ENCODE measurements around the gene DAB1.

The DAB1 gene

DNA sequence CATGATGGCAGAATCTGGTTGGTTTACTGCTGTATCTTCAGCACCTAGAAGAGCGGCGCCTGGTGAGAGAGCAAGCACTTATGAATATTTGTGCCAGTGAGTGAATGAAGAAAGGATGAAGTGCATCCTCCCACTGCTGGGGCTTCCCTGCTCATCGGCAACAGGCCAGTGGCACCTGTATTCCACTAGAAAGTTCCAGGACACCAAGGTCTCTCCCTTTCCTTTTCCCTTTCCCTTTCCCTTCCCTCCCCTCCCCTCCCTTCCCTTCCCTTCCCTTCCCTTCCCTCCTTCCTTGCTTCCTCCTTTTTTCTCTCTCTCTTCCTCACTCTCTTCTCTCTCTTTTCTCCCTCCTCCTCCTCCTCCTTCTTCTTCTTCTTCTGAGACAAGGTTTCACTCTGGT, 86.2 kb downstream of the DAB1 start:
- H3K4me1 ChIP-seq (ENCODE audit: control extremely low read depth in 1 of 4, control insufficient read depth in 4 of 4, insufficient read depth in 4 of 4, low read length in 3 of 4) = no peaks in the 10 kb centered on the region
- H3K9me3 ChIP-seq (ENCODE audit: control extremely low read depth in 1 of 5, control insufficient read depth in 4 of 5, insufficient read depth in 2 of 5, low read depth in 1 of 5, low read length in 4 of 5) = no peaks in the 10 kb centered on the region
- no peaks in the 10 kb centered on the region for H3K36me3 ChIP-seq (ENCODE audit: control insufficient read depth in 4 of 4, insufficient read depth in 4 of 4, low read length in 3 of 4)
- DNase-seq = no peak
- H3K27me3 ChIP-seq (replicated peaks in 2 of 5; ENCODE audit: control insufficient read depth in 4 of 5, insufficient read depth in 5 of 5, low read length in 4 of 5) = peaks cover 0 to 6% (median 0%) of the 10 kb centered on the region in 5 experiments
- H3K27ac ChIP-seq (ENCODE audit: insufficient read depth in 1 of 2, low read depth in 1 of 2, low read length in 2 of 2, poor library complexity in 1 of 2, severe bottlenecking in 2 of 2) = no peak overlapping the region
- WGBS (ENCODE audit: insufficient coverage) = 89% methylated on average over 1 of the region's 3 CpGs
- ChIA-PET CTCF (no interaction called here), POLR2A (interaction anchor here (1.0 kb wide), 1 partner anchor 11 kb away, joined by 3 read pairs; no protein-coding TSS in a partner anchor)
- H3K4me3 ChIP-seq (ENCODE audit: control insufficient read depth in 1 of 7, extremely low read depth in 1 of 7, insufficient read depth in 4 of 7, low read depth in 2 of 7, low read length in 6 of 7) = no peak overlapping the region

DNA sequence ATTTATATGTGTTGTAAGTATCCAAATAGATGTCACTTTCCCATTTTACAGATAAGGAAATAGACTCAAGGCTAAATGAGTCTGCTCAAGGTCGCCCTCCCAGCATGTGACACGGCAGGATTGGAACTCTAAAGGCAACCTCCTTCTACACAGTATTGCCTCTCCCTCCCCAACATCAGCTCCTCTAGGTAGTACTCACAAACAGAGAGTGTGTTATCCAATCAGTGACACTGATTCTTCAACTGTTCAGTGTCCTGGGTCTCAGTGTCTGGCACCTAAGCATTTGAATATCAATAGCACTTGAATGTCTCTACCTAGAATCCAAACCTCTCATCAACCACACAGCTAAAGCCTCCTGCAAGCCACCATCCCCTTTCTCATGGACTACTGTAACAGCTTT, 87.1 kb downstream of the DAB1 start:
- H3K36me3 ChIP-seq (ENCODE audit: control insufficient read depth in 4 of 4, insufficient read depth in 4 of 4, low read length in 3 of 4) = no peaks in the 10 kb centered on the region
- no peak for DNase-seq
- no peaks in the 10 kb centered on the region for H3K4me1 ChIP-seq (ENCODE audit: control extremely low read depth in 1 of 4, control insufficient read depth in 4 of 4, insufficient read depth in 4 of 4, low read length in 3 of 4)
- 43% methylated on average over 2 of the region's 2 CpGs for WGBS (ENCODE audit: insufficient coverage)
- POLR2A ChIA-PET = no interaction called here
- peaks cover 0 to 6% (median 0%) of the 10 kb centered on the region in 5 experiments for H3K27me3 ChIP-seq (replicated peaks in 2 of 5; ENCODE audit: control insufficient read depth in 4 of 5, insufficient read depth in 5 of 5, low read length in 4 of 5)
- CTCF ChIA-PET = no interaction called here
- no peaks in the 10 kb centered on the region for H3K9me3 ChIP-seq (ENCODE audit: control extremely low read depth in 1 of 5, control insufficient read depth in 4 of 5, insufficient read depth in 2 of 5, low read depth in 1 of 5, low read length in 4 of 5)
- H3K4me3 ChIP-seq (ENCODE audit: control insufficient read depth in 1 of 7, extremely low read depth in 1 of 7, insufficient read depth in 4 of 7, low read depth in 2 of 7, low read length in 6 of 7) = no peak overlapping the region
- no peak overlapping the region for H3K27ac ChIP-seq (ENCODE audit: insufficient read depth in 1 of 2, low read depth in 1 of 2, low read length in 2 of 2, poor library complexity in 1 of 2, severe bottlenecking in 2 of 2)

DNA sequence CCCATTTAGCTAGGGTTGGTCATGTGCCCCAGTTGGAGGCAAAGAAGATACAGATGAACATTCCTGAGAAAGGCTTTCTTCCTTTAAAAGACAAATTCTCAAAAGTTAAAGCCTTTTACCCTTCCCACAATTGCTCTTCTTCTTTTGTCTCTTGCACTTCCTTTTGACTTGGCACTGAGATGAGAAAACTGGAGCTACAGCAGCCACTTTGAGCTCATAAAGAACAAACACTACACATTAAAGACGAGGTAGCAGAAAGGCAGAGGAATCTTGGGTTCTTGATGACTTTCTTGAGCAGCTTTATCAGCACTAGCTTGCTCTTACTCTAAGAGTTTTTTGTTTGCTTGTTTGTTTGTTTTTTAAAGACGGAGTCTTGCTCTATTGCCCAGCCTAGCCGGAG, 92.2 kb downstream of the DAB1 start:
- ChIA-PET POLR2A (no interaction called here), CTCF (no interaction called here)
- peaks cover 0 to 3% (median 0%) of the 10 kb centered on the region in 5 experiments for H3K9me3 ChIP-seq (ENCODE audit: control extremely low read depth in 1 of 5, control insufficient read depth in 4 of 5, insufficient read depth in 2 of 5, low read depth in 1 of 5, low read length in 4 of 5)
- H3K4me3 ChIP-seq (ENCODE audit: control insufficient read depth in 1 of 7, extremely low read depth in 1 of 7, insufficient read depth in 4 of 7, low read depth in 2 of 7, low read length in 6 of 7) = no peak overlapping the region
- H3K36me3 ChIP-seq (ENCODE audit: control insufficient read depth in 4 of 4, insufficient read depth in 4 of 4, low read length in 3 of 4) = no peaks in the 10 kb centered on the region
- H3K27me3 ChIP-seq (replicated peaks in 2 of 5; ENCODE audit: control insufficient read depth in 4 of 5, insufficient read depth in 5 of 5, low read length in 4 of 5) = peaks cover 0 to 3% (median 0%) of the 10 kb centered on the region in 5 experiments
- no peak for DNase-seq
- WGBS (ENCODE audit: insufficient coverage) = 83% methylated on average over 1 of the region's 3 CpGs
- H3K4me1 ChIP-seq (ENCODE audit: control extremely low read depth in 1 of 4, control insufficient read depth in 4 of 4, insufficient read depth in 4 of 4, low read length in 3 of 4) = no peaks in the 10 kb centered on the region
- no peak overlapping the region for H3K27ac ChIP-seq (ENCODE audit: insufficient read depth in 1 of 2, low read depth in 1 of 2, low read length in 2 of 2, poor library complexity in 1 of 2, severe bottlenecking in 2 of 2)

DNA sequence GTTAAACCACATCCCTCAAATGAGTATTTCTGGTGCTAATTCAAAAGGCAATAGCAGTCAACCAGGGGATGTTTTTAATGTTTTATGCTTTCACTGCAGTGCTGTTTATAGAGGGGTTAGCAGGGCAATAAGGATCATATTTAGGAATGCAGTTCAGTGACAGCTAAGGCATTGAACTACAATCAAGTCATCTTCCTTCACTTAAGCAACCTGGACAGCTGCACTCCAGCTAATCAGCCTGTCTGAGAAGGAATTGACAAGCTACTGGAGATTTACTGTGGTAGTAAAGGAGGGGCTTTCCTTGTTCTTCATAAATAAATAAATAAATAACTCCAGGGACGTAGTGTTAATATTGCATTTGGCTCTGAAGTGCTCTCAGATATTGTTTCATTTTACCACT, 93.9 kb downstream of the DAB1 start:
- peaks cover 0 to 3% (median 0%) of the 10 kb centered on the region in 5 experiments for H3K9me3 ChIP-seq (ENCODE audit: control extremely low read depth in 1 of 5, control insufficient read depth in 4 of 5, insufficient read depth in 2 of 5, low read depth in 1 of 5, low read length in 4 of 5)
- ChIA-PET POLR2A (no interaction called here), CTCF (no interaction called here)
- H3K27ac ChIP-seq (ENCODE audit: insufficient read depth in 1 of 2, low read depth in 1 of 2, low read length in 2 of 2, poor library complexity in 1 of 2, severe bottlenecking in 2 of 2) = no peak overlapping the region
- DNase-seq = no peak
- no peaks in the 10 kb centered on the region for H3K36me3 ChIP-seq (ENCODE audit: control insufficient read depth in 4 of 4, insufficient read depth in 4 of 4, low read length in 3 of 4)
- H3K4me1 ChIP-seq (ENCODE audit: control extremely low read depth in 1 of 4, control insufficient read depth in 4 of 4, insufficient read depth in 4 of 4, low read length in 3 of 4) = no peaks in the 10 kb centered on the region
- H3K27me3 ChIP-seq (replicated peaks in 2 of 5; ENCODE audit: control insufficient read depth in 4 of 5, insufficient read depth in 5 of 5, low read length in 4 of 5) = peaks cover 0 to 2% (median 0%) of the 10 kb centered on the region in 5 experiments
- WGBS (ENCODE audit: insufficient coverage) = no CpG with 5 or more reads among the region's 1 CpG
- H3K4me3 ChIP-seq (ENCODE audit: control insufficient read depth in 1 of 7, extremely low read depth in 1 of 7, insufficient read depth in 4 of 7, low read depth in 2 of 7, low read length in 6 of 7) = no peak overlapping the region

DNA sequence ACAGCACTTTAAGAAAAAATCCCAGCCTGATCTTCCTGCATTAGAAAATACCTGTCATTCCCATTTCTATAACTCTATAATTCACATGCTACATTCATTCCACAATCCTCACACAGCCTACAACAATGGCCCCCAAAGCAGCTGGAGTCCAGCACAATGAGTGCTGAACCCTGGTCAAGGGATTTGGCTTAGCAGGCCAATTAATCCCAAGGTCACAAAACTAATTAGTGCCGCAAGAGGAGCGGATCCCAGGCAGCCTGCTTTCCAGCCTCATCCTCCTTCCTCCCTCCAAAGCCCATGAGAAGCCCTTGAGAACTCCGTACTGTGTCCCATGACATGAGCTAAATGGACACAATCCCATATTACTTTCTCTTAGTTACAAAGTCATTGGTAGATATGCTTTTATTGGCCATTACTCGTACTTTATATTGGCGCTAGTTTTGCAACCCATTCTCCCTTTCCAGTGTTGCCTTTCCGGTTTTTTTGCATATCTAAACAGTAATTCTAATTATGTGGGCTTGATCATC, 94.8 kb downstream of the DAB1 start:
- H3K27ac ChIP-seq (ENCODE audit: insufficient read depth in 1 of 2, low read depth in 1 of 2, low read length in 2 of 2, poor library complexity in 1 of 2, severe bottlenecking in 2 of 2) = no peak overlapping the region
- H3K4me1 ChIP-seq (ENCODE audit: control extremely low read depth in 1 of 4, control insufficient read depth in 4 of 4, insufficient read depth in 4 of 4, low read length in 3 of 4) = no peaks in the 10 kb centered on the region
- no peak overlapping the region for H3K4me3 ChIP-seq (ENCODE audit: control insufficient read depth in 1 of 7, extremely low read depth in 1 of 7, insufficient read depth in 4 of 7, low read depth in 2 of 7, low read length in 6 of 7)
- no peaks in the 10 kb centered on the region for H3K27me3 ChIP-seq (replicated peaks in 2 of 5; ENCODE audit: control insufficient read depth in 4 of 5, insufficient read depth in 5 of 5, low read length in 4 of 5)
- H3K36me3 ChIP-seq (ENCODE audit: control insufficient read depth in 4 of 4, insufficient read depth in 4 of 4, low read length in 3 of 4) = no peaks in the 10 kb centered on the region
- peaks cover 0 to 3% (median 0%) of the 10 kb centered on the region in 5 experiments for H3K9me3 ChIP-seq (ENCODE audit: control extremely low read depth in 1 of 5, control insufficient read depth in 4 of 5, insufficient read depth in 2 of 5, low read depth in 1 of 5, low read length in 4 of 5)
- POLR2A ChIA-PET = no interaction called here
- 90% methylated on average over 2 of the region's 6 CpGs for WGBS (ENCODE audit: insufficient coverage)
- CTCF ChIA-PET = no interaction called here
- DNase-seq = no peak

DNA sequence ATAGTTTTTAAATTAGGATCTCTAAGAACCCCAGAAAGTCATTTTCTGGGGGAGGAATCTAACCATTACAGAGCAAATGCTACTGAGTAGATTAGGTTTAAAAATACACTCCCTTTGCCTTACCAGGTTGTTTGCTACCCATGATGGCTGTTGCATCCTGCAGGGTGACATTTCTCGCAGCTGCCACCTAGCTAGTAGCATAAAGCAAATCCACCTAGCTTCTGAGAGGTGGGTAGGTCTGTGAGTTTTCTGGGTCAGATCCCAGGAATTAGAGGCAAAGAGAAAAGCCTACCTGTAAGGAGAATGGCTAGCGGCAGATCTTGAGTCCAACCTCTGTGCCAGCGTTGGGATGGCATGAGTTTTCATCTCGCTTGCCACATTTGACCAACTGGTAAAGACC, 95.9 kb downstream of the DAB1 start:
- Histone ChIP-seq H3K4me1 (ENCODE audit: control extremely low read depth in 1 of 4, control insufficient read depth in 4 of 4, insufficient read depth in 4 of 4, low read length in 3 of 4) (no peaks in the 10 kb centered on the region), H3K4me3 (ENCODE audit: control insufficient read depth in 1 of 7, extremely low read depth in 1 of 7, insufficient read depth in 4 of 7, low read depth in 2 of 7, low read length in 6 of 7) (no peak overlapping the region), H3K27me3 (replicated peaks in 2 of 5; ENCODE audit: control insufficient read depth in 4 of 5, insufficient read depth in 5 of 5, low read length in 4 of 5) (no peaks in the 10 kb centered on the region), H3K27ac (ENCODE audit: insufficient read depth in 1 of 2, low read depth in 1 of 2, low read length in 2 of 2, poor library complexity in 1 of 2, severe bottlenecking in 2 of 2) (no peak overlapping the region), H3K36me3 (ENCODE audit: control insufficient read depth in 4 of 4, insufficient read depth in 4 of 4, low read length in 3 of 4) (no peaks in the 10 kb centered on the region), H3K9me3 (ENCODE audit: control extremely low read depth in 1 of 5, control insufficient read depth in 4 of 5, insufficient read depth in 2 of 5, low read depth in 1 of 5, low read length in 4 of 5) (peaks cover 0 to 3% (median 0%) of the 10 kb centered on the region in 5 experiments)
- ChIA-PET CTCF (no interaction called here), POLR2A (no interaction called here)
- no peak for DNase-seq
- 97% methylated on average over 4 of the region's 4 CpGs for WGBS (ENCODE audit: insufficient coverage)

DNA sequence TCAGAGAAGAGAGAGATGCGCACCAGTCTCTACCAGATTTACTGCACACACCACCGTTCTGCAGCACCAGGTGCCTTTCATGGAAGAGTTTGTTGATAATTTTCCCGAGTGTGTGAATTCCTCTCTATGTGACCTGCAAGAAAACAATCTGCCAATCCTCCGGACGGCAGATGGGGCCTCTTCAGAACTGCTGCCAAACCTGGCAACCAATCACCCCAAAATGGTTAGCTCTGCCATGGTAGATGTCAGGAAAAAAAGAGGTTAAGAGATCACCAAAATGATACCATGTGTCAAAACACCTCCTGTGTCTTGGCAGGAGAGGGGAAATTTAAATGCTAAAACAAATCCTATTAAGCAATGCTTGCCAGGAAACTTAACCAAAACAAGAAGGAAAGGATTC, 96.5 kb downstream of the DAB1 start:
- CTCF ChIA-PET = no interaction called here
- no peak overlapping the region for H3K4me3 ChIP-seq (ENCODE audit: control insufficient read depth in 1 of 7, extremely low read depth in 1 of 7, insufficient read depth in 4 of 7, low read depth in 2 of 7, low read length in 6 of 7)
- WGBS (ENCODE audit: insufficient coverage) = 90% methylated on average over 4 of the region's 5 CpGs
- POLR2A ChIA-PET = no interaction called here
- no peaks in the 10 kb centered on the region for H3K27me3 ChIP-seq (replicated peaks in 2 of 5; ENCODE audit: control insufficient read depth in 4 of 5, insufficient read depth in 5 of 5, low read length in 4 of 5)
- no peaks in the 10 kb centered on the region for H3K4me1 ChIP-seq (ENCODE audit: control extremely low read depth in 1 of 4, control insufficient read depth in 4 of 4, insufficient read depth in 4 of 4, low read length in 3 of 4)
- no peak for DNase-seq
- H3K9me3 ChIP-seq (ENCODE audit: control extremely low read depth in 1 of 5, control insufficient read depth in 4 of 5, insufficient read depth in 2 of 5, low read depth in 1 of 5, low read length in 4 of 5) = peaks cover 0 to 3% (median 0%) of the 10 kb centered on the region in 5 experiments
- H3K36me3 ChIP-seq (ENCODE audit: control insufficient read depth in 4 of 4, insufficient read depth in 4 of 4, low read length in 3 of 4) = no peaks in the 10 kb centered on the region
- no peak overlapping the region for H3K27ac ChIP-seq (ENCODE audit: insufficient read depth in 1 of 2, low read depth in 1 of 2, low read length in 2 of 2, poor library complexity in 1 of 2, severe bottlenecking in 2 of 2)
